Measurements from ENCODE around the gene CABP2. TPM values are rescaled to one million over a fixed set of nuclear protein-coding genes. Genes with fewer than 3 reads are reported as not detected.

CABP2 gene
- total and polyA plus RNA-seq, 10 of the 15 experiments (the other 5 are each of a cell fraction or from before 2014, with no cell fraction given) = not detected

- TF ChIP-seq ATF7 (IDR thresholded peaks at IDR 0.05; ENCODE audit: low read depth) = peak; percentile 49; the same call in 1 of the 2 replicates
- TF ChIP-seq ATF3 (IDR thresholded peaks at IDR 0.05; ENCODE audit: borderline replicate concordance, extremely low read depth, low read depth, low read length) = no peak
- TF ChIP-seq HDGF (IDR thresholded peaks at IDR 0.05) = no peak
- TF ChIP-seq BCLAF1 (IDR thresholded peaks at IDR 0.05) = no peak
- TF ChIP-seq ETV6 (conservative IDR thresholded peaks at IDR 0.05 in 1 of 2, IDR thresholded peaks at IDR 0.05 in 1 of 2; ENCODE audit: borderline replicate concordance in 1 of 2, low read depth in 1 of 2) = peak in 1 of 2 experiments; percentile 14; a peak in 1 of 4 replicates
- TF ChIP-seq NFXL1 (IDR thresholded peaks at IDR 0.05; ENCODE audit: borderline replicate concordance) = no peak
- no peak for TF ChIP-seq KAT2A (conservative IDR thresholded peaks at IDR 0.05; ENCODE audit: control insufficient read depth, low read depth, low read length)
- 0 out of 2 replicates have a peak, but pooled peaks have one; percentile 43 for TF ChIP-seq FOXM1 (IDR thresholded peaks at IDR 0.05; ENCODE audit: low read depth, low read length)
- no peak for TF ChIP-seq RAD21 (IDR thresholded peaks at IDR 0.05; ENCODE audit: insufficient read depth, low read depth, low read length)
- TF ChIP-seq SKIL (IDR thresholded peaks at IDR 0.05; ENCODE audit: low read depth, poor library complexity, severe bottlenecking) = peak; percentile 64
- TF ChIP-seq BRCA1 (IDR thresholded peaks at IDR 0.05; ENCODE audit: low read depth, low read length) = no peak
- TF ChIP-seq PRDM15 (CRISPR knock-in tag; IDR thresholded peaks at IDR 0.05) = no peak
- TF ChIP-seq PBX3 (IDR thresholded peaks at IDR 0.05; ENCODE audit: insufficient replicate concordance, low read depth, low read length) = no peak
- peak; percentile 39 for TF ChIP-seq JUNB (IDR thresholded peaks at IDR 0.05)
- peak; percentile 67; the same call in 1 of the 2 replicates for TF ChIP-seq NBN (IDR thresholded peaks at IDR 0.05)
Observed at GRCh38 chr11:67558084-67558772, 35.0 kb upstream of the CABP2 start (continued).
